IMR-90 (cell line): ENCODE data around the gene RETREG1. TPM values are rescaled to one million over a fixed set of nuclear protein-coding genes. Genes with fewer than 3 reads are reported as not detected.
A peak's percentile ranks its signal among the peaks of the same experiment; 100 is the strongest.

Experiments
- ATAC-seq: fragments of 200-7000 bp; cut with Tn5 transposase; 2 replicates; pipeline ENCODE4 v1.9.1; 2020; ENCODE audit warnings: low read depth, mild to moderate bottlenecking, moderate library complexity
- BruUV-seq: library from RNA; stranded (reverse); fragments of 400-500 nt; replicated peaks from 2 replicates; lab custom pipeline; 2021; lab: Mats Ljungman, UMichigan
- CTCF ChIA-PET: fragments of 300-600 bp; formaldehyde crosslinking; extraction: SDS; loops from one replicate; lab custom pipeline; 2021; ENCODE audit warnings: antibody characterized with exemption; lab: Yijun Ruan, JAX
- POLR2A ChIA-PET: fragments of 300-600 bp; sonication (Branson Sonifier 250); formaldehyde crosslinking; loops from one replicate; lab custom pipeline; 2022; ENCODE audit warnings: antibody characterized with exemption; ENCODE audit not compliant: unreplicated experiment; lab: Charles Lee
- DNase-seq: peaks from one replicate; pipeline ENCODE4 v3.0.0; 2013
- H2AFZ ChIP-seq: replicated peaks from 2 replicates; pipeline ENCODE3; 2013; ENCODE audit warnings: low read length, mild to moderate bottlenecking; ENCODE audit not compliant: poor library complexity
- H2AK5ac ChIP-seq: 2 replicates; pipeline ENCODE4 v1.6.1; 2013; ENCODE audit warnings: low read depth, low read length, inconsistent platforms
- H2AK9ac ChIP-seq: replicated peaks from 2 replicates; pipeline ENCODE3; 2013; ENCODE audit warnings: mild to moderate bottlenecking, low read depth, low read length, moderate library complexity; ENCODE audit not compliant: poor library complexity
- H2BK120ac ChIP-seq: 2 replicates; pipeline ENCODE4 v1.6.1; 2013; ENCODE audit warnings: low read depth, low read length, inconsistent platforms
- H2BK15ac ChIP-seq: 3 replicates; pipeline ENCODE4 v1.6.1; 2013; ENCODE audit warnings: low read depth, low read length, inconsistent platforms
- H2BK20ac ChIP-seq: 2 replicates; pipeline ENCODE4 v1.6.1; 2013; ENCODE audit warnings: low read depth, mild to moderate bottlenecking, inconsistent platforms, low read length, moderate library complexity
- H2BK5ac ChIP-seq: 2 replicates; pipeline ENCODE4 v1.6.1; 2013; ENCODE audit warnings: mild to moderate bottlenecking, low read depth, low read length, inconsistent platforms; ENCODE audit not compliant: poor library complexity, severe bottlenecking
- H3K14ac ChIP-seq: replicated peaks from 2 replicates; pipeline ENCODE4 v1.6.1; 2013; ENCODE audit warnings: low read depth, low read length, inconsistent platforms
- H3K18ac ChIP-seq: 2 replicates; pipeline ENCODE4 v1.6.1; 2013; ENCODE audit warnings: low read depth, low read length, control low read depth
- H3K23ac ChIP-seq: 2 replicates; pipeline ENCODE4 v1.6.1; 2013; ENCODE audit warnings: low read depth, low read length, inconsistent platforms
- H3K27ac ChIP-seq: 2 replicates; pipeline ENCODE4 v1.5.1; 2013; ENCODE audit warnings: mild to moderate bottlenecking, control low read depth, low read length; ENCODE audit not compliant: insufficient read depth
- H3K27me3 ChIP-seq: 2 replicates; pipeline ENCODE4 v1.6.1; 2013; ENCODE audit warnings: low read length; ENCODE audit not compliant: control insufficient read depth, insufficient read depth
- H3K36me3 ChIP-seq: 2 replicates; pipeline ENCODE4 v1.6.1; 2013; ENCODE audit warnings: low read length, mixed read lengths; ENCODE audit not compliant: control insufficient read depth, insufficient read depth
- H3K4ac ChIP-seq: 2 replicates; pipeline ENCODE4 v1.6.1; 2013; ENCODE audit warnings: low read depth, low read length, inconsistent platforms
- H3K4me1 ChIP-seq: 2 replicates; pipeline ENCODE4 v1.6.1; 2013; ENCODE audit warnings: low read length, mixed read lengths; ENCODE audit not compliant: control insufficient read depth, insufficient read depth
- H3K4me2 ChIP-seq: 2 replicates; pipeline ENCODE4 v1.6.1; 2013; ENCODE audit warnings: low read depth, mild to moderate bottlenecking, control low read depth, low read length, moderate library complexity
- H3K4me3 ChIP-seq: 2 replicates; pipeline ENCODE4 v1.5.1; 2013; ENCODE audit warnings: low read depth, mild to moderate bottlenecking, control low read depth, low read length, moderate library complexity; ENCODE audit not compliant: insufficient read depth
- H3K56ac ChIP-seq: 2 replicates; pipeline ENCODE4 v1.6.1; 2013; ENCODE audit warnings: low read length, inconsistent platforms; ENCODE audit not compliant: insufficient read depth; ENCODE audit errors: extremely low read depth
- H3K79me1 ChIP-seq, 2 experiments: 2 replicates each; pipeline ENCODE4 v1.6.1; 2013; ENCODE audit warnings: low read length in 2 of 2, inconsistent platforms in 1 of 2, low read depth in 1 of 2
- H3K9ac ChIP-seq: 2 replicates; pipeline ENCODE4 v1.6.1; 2013; ENCODE audit warnings: low read depth, low read length, control low read depth
- H3K9me1 ChIP-seq: 2 replicates; pipeline ENCODE4 v1.6.1; 2013; ENCODE audit warnings: low read length, inconsistent platforms; ENCODE audit not compliant: insufficient read depth
- H3K9me3 ChIP-seq: 2 replicates; pipeline ENCODE4 v1.6.1; 2013; ENCODE audit warnings: low read length; ENCODE audit not compliant: control insufficient read depth, insufficient read depth
- H4K20me1 ChIP-seq: 2 replicates; pipeline ENCODE4 v1.6.1; 2013; ENCODE audit warnings: low read length, inconsistent platforms; ENCODE audit not compliant: insufficient read depth
- H4K5ac ChIP-seq: 2 replicates; pipeline ENCODE4 v1.6.1; 2013; ENCODE audit warnings: mild to moderate bottlenecking, low read depth, low read length, control low read depth
- H4K8ac ChIP-seq, 2 experiments: 2 replicates each; pipeline ENCODE4 v1.6.1; 2013; ENCODE audit warnings: low read depth in 2 of 2, low read length in 2 of 2, control low read depth in 1 of 2, inconsistent platforms in 1 of 2
- H4K91ac ChIP-seq: 2 replicates; pipeline ENCODE4 v1.6.1; 2013; ENCODE audit warnings: low read depth, low read length, inconsistent platforms; ENCODE audit not compliant: insufficient read depth
- BHLHE40 ChIP-seq: fragments of 150-350 bp; IDR thresholded peaks from 2 replicates; pipeline ENCODE4 v1.6.1; 2016; ENCODE audit warnings: mild to moderate bottlenecking, low read depth, low read length
- CHD1 ChIP-seq: IDR thresholded peaks from 2 replicates; pipeline ENCODE4 v1.6.1; 2012; ENCODE audit warnings: low read depth, low read length, improper control_type of control experiment
- FOS ChIP-seq: fragments of 150-350 bp; IDR thresholded peaks from 2 replicates; pipeline ENCODE4 v1.6.1; 2016; ENCODE audit warnings: low read depth, low read length
- MAFK ChIP-seq: IDR thresholded peaks from 2 replicates; pipeline ENCODE4 v1.6.1; 2012; ENCODE audit warnings: low read depth, low read length, improper control_type of control experiment
- MAZ ChIP-seq: IDR thresholded peaks from 2 replicates; pipeline ENCODE4 v1.6.1; 2012; ENCODE audit warnings: low read depth, mild to moderate bottlenecking, low read length, improper control_type of control experiment, moderate library complexity, borderline replicate concordance
- MXI1 ChIP-seq: IDR thresholded peaks from 2 replicates; pipeline ENCODE4 v1.6.1; 2012; ENCODE audit warnings: low read depth, mild to moderate bottlenecking, low read length, moderate library complexity, borderline replicate concordance
- NFE2L2 ChIP-seq: fragments of 150-350 bp; IDR thresholded peaks from 2 replicates; pipeline ENCODE4 v1.6.1; 2016; ENCODE audit warnings: low read depth, mild to moderate bottlenecking, low read length
- POLR2A ChIP-seq: IDR thresholded peaks from 2 replicates; pipeline ENCODE4 v1.6.1; 2012; ENCODE audit warnings: mild to moderate bottlenecking, low read depth, low read length
- RAD21 ChIP-seq: IDR thresholded peaks from 2 replicates; pipeline ENCODE4 v1.6.1; 2012; ENCODE audit warnings: low read length, improper control_type of control experiment
- RCOR1 ChIP-seq: IDR thresholded peaks from 2 replicates; pipeline ENCODE4 v1.6.1; 2012; ENCODE audit warnings: mild to moderate bottlenecking, low read length, improper control_type of control experiment; ENCODE audit not compliant: insufficient replicate concordance
- RFX5 ChIP-seq: IDR thresholded peaks from 2 replicates; pipeline ENCODE4 v1.8.0; 2012; ENCODE audit warnings: low read depth, mild to moderate bottlenecking, low read length, moderate library complexity
- WGBS, 2 experiments: methylation state at CpG; one replicate each; pipeline versions ENCODE4 v1.1.5 to v1.1.7; 2013; ENCODE audit warnings: missing lambda C conversion rate in 2 of 2; ENCODE audit not compliant: insufficient read length in 1 of 2; ENCODE audit errors: extremely low coverage in 2 of 2; 5-methylcytosine and 5-hydroxymethylcytosine counted together
- dilution Hi-C: fragments of 300-500 bp; cut with HindIII; formaldehyde crosslinking; loops from one replicate; pipeline ENCODE4 v1.14.3; 2018; ENCODE audit warnings: low sequenced_read_pairs; ENCODE audit not compliant: unreplicated experiment
- in situ Hi-C: fragments of 300-500 bp; cut with MboI; formaldehyde crosslinking; loops from 3 replicates; pipeline ENCODE4 v1.14.3; 2019; ENCODE audit warnings: low sequenced_read_pairs, inconsistent platforms, mixed read lengths
- intact Hi-C: fragments of 100-400 bp; cut with micrococcal nuclease; formaldehyde crosslinking; loops from 2 replicates; pipeline ENCODE4 v1.10.0; 2022
- polyA plus RNA-seq, 3 experiments: library from polyadenylated mRNA; depleted of rRNA; stranded (reverse); fragments of >200 nt; gene quantifications; 2 replicates each; pipeline ENCODE4 v1.2.3, GENCODE V29; 2012; ENCODE audit warnings: low replicate concordance in 1 of 3
- total RNA-seq: library from RNA; depleted of rRNA; stranded (reverse); fragments of >200 nt; gene quantifications from 2 replicates; pipeline ENCODE4 v1.2.3, GENCODE V29; 2012
- TF ChIP-seq, protein P1 (sequence below): fragments of 150-350 bp; IDR thresholded peaks from 2 replicates; pipeline ENCODE4 v1.6.1; 2016; ENCODE audit warnings: low read depth, mild to moderate bottlenecking, low read length, moderate library complexity, borderline replicate concordance
- TF ChIP-seq, protein P2 (sequence below): fragments of 150-350 bp; IDR thresholded peaks from 2 replicates; pipeline ENCODE4 v1.6.1; 2017; ENCODE audit warnings: mild to moderate bottlenecking, antibody characterized with exemption, low read length, low read depth
- TF ChIP-seq, protein P3 (sequence below): conservative IDR thresholded peaks from 2 replicates; pipeline ENCODE4 v1.5.1; 2012; ENCODE audit warnings: mild to moderate bottlenecking, low read depth, low read length, improper control_type of control experiment

RETREG1 gene
- total and polyA plus RNA-seq, 2 of the 4 experiments (the other 2 are of a cell fraction) = not detected

DNA sequence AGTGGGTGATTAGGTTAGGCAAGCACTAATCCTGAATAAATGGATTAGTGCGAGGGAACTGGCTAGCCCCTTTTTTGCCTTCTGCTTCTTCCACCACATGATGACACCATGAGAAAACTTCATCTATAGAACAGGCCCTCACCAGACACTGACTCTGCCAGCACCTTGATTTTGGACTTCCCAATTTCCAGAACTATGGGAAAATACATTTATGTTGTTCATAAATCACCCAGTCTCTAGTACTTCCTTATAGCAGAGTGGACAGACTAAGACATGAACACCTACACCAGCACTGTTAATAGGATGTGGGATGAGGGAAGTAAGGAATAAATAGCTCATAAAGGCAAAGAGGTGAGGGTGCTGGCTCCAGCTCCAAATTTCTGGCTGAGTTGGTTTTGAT is 152.6 kb downstream of the RETREG1 start:
- no peak for DNase-seq
- Histone ChIP-seq H2AK5ac (no peak overlapping the region), H3K4me3 (peak overlapping the region; percentile 88), H4K8ac (no peak overlapping the region), H3K56ac (peak overlapping the region; percentile 30; the same call in 1 of the 2 replicates), H3K36me3 (peaks cover 13% of the 10 kb centered on the region), H2BK120ac (no peak overlapping the region), H3K4ac (no peak overlapping the region), H4K5ac (peak overlapping the region; percentile 6; the same call in 1 of the 2 replicates), H2BK20ac (no peak overlapping the region), H3K14ac (no peak overlapping the region; the same call in 1 of the 2 replicates), H3K9me3 (no peaks in the 10 kb centered on the region), H4K91ac (no peak overlapping the region), H4K20me1 (peaks cover 25% of the 10 kb centered on the region), H2BK5ac (no peak overlapping the region), H3K23ac (peak overlapping the region; percentile 37; the same call in 1 of the 2 replicates), H3K27me3 (no peaks in the 10 kb centered on the region), H2BK15ac (no peak overlapping the region), H3K9ac (peak overlapping the region; percentile 43; the same call in 1 of the 2 replicates), H2AK9ac (no peak overlapping the region), H3K79me1 (peaks cover 10 to 73% of the 10 kb centered on the region in 2 experiments; a peak in 3 of 4 replicates), H3K18ac (no peak overlapping the region), H2AFZ (no peak overlapping the region), H3K27ac (peak overlapping the region; percentile 18; the same call in 1 of the 2 replicates), H3K9me1 (peaks cover 13% of the 10 kb centered on the region; the same call in 1 of the 2 replicates), H3K4me1 (peaks cover 19% of the 10 kb centered on the region), H3K4me2 (peak overlapping the region; percentile 88)
- POLR2A ChIA-PET = no interaction called here
- WGBS, 2 experiments = 100% methylated on average over 1 of the region's 1 CpG; no CpG with 5 or more reads in 1 of the 2 experiments
- no peak for ATAC-seq
- TF ChIP-seq MAZ (no peak), RCOR1 (no peak), FOS (no peak), POLR2A (no peak), CHD1 (no peak), BHLHE40 (no peak), MAFK (no peak), MXI1 (no peak), RFX5 (no peak), NFE2L2 (no peak), RAD21 (no peak)
- TF ChIP-seq, protein P1, sequence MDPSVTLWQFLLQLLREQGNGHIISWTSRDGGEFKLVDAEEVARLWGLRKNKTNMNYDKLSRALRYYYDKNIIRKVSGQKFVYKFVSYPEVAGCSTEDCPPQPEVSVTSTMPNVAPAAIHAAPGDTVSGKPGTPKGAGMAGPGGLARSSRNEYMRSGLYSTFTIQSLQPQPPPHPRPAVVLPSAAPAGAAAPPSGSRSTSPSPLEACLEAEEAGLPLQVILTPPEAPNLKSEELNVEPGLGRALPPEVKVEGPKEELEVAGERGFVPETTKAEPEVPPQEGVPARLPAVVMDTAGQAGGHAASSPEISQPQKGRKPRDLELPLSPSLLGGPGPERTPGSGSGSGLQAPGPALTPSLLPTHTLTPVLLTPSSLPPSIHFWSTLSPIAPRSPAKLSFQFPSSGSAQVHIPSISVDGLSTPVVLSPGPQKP = no peak
- TF ChIP-seq, protein P2, sequence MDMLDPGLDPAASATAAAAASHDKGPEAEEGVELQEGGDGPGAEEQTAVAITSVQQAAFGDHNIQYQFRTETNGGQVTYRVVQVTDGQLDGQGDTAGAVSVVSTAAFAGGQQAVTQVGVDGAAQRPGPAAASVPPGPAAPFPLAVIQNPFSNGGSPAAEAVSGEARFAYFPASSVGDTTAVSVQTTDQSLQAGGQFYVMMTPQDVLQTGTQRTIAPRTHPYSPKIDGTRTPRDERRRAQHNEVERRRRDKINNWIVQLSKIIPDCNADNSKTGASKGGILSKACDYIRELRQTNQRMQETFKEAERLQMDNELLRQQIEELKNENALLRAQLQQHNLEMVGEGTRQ = no peak
- TF ChIP-seq, protein P3, sequence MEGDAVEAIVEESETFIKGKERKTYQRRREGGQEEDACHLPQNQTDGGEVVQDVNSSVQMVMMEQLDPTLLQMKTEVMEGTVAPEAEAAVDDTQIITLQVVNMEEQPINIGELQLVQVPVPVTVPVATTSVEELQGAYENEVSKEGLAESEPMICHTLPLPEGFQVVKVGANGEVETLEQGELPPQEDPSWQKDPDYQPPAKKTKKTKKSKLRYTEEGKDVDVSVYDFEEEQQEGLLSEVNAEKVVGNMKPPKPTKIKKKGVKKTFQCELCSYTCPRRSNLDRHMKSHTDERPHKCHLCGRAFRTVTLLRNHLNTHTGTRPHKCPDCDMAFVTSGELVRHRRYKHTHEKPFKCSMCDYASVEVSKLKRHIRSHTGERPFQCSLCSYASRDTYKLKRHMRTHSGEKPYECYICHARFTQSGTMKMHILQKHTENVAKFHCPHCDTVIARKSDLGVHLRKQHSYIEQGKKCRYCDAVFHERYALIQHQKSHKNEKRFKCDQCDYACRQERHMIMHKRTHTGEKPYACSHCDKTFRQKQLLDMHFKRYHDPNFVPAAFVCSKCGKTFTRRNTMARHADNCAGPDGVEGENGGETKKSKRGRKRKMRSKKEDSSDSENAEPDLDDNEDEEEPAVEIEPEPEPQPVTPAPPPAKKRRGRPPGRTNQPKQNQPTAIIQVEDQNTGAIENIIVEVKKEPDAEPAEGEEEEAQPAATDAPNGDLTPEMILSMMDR = no peak
- dilution Hi-C loops (no loop called here), in situ Hi-C loops (no loop called here), intact Hi-C loops (loop anchor here (5.0 to 10.0 kb wide), 2 partner anchors 203 to 731 kb away; no protein-coding TSS in a partner anchor)
- BruUV-seq = no TSS peak
- CTCF ChIA-PET = no interaction called here
